ENCODE measurements around the gene RSL1D1. TPM values are rescaled to one million over a fixed set of nuclear protein-coding genes. Genes with fewer than 3 reads are reported as not detected.
"Not testable (repeated sequence)": the region's sequence is repeated elsewhere in the genome, so short reads cannot be mapped to it uniquely, and the experiment has no call there.

RSL1D1 gene
- total RNA-seq, 1 experiment from 2014 or later = 163 TPM

DNA sequence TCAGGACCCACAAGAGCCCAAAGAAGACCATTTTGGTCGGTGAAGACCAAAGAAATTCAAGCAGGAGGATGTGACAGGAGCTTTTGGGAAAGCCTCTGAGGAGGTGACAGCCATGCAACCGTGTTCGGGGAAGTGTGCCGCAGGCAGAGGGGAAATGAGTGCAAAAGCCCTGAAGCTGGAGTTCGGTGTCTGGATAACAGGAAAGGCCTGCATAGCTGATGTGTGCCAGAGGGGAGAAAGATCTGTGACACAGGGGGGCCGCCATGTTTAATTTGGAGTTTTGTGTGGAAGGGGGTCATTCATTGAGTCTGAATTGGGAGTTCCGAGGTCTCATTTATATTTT lies 53.4 kb downstream of the RSL1D1 start:
- no peak for DNase-seq
- Histone ChIP-seq H3K27me3 (ENCODE audit: control insufficient read depth, insufficient read depth, low read length) (no peaks in the 10 kb centered on the region), H3K36me3 (replicated peaks; ENCODE audit: control insufficient read depth, insufficient read depth, low read length) (peaks cover 1% of the 10 kb centered on the region; the same call in 1 of the 2 replicates), H3K4me3 (ENCODE audit: insufficient read depth, low read depth, low read length) (peak overlapping the region; percentile 87)

DNA sequence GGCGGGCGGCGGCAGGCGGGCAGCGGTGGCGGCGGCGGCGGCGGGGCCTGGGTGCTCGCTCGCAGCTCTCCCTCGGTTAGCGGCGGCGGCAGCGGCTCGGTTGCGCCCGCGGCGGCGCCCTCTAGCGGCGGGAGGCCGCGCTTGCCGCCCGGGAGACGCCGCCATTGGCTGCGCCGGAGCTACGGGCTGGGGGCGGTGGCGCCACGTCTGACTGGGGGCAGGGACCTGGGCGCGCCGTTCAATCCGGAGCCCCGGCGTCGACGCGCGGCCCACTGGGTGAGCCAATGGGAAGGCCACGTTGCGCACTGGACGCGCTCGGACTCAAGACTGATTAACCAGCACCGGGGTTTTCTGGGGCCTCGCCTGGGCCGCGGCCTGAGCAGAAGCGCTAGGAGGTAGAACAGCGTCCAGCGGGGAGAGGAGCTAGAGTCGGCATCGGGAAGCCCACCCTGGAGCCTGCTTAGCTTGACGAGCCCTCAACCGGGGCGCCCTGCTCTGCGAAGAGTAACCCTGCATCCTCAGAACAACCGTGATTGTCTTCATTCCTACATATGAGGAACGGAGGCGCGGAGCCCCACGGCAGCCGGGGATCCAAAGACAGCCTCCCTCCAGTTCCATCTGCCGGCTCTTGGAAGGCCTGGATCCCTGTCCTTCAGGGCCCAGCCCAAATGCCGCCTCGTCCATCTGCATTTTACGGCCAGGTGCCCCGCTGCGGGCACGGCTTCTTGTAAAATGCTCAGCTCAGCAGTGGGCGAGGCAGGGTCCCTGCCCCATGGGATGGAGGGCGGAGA lies 54.0 kb downstream of the RSL1D1 start, which contains the start of gene ZC3H7A:
Gene ZC3H7A, minus strand, starts transcription at position 93 of the 791 bp plus-strand sequence. CDS start 14,904 bp downstream, outside the sequence.
- Histone ChIP-seq H3K4me3 (ENCODE audit: insufficient read depth, low read depth, low read length) (peak within 1 kb of the TSS; percentile 87), H3K27me3 (ENCODE audit: control insufficient read depth, insufficient read depth, low read length) (no peaks in the 10 kb centered on the region), H3K36me3 (replicated peaks; ENCODE audit: control insufficient read depth, insufficient read depth, low read length) (peaks cover 1% of the 10 kb centered on the region; the same call in 1 of the 2 replicates)
- peak; percentile 99 for DNase-seq

DNA sequence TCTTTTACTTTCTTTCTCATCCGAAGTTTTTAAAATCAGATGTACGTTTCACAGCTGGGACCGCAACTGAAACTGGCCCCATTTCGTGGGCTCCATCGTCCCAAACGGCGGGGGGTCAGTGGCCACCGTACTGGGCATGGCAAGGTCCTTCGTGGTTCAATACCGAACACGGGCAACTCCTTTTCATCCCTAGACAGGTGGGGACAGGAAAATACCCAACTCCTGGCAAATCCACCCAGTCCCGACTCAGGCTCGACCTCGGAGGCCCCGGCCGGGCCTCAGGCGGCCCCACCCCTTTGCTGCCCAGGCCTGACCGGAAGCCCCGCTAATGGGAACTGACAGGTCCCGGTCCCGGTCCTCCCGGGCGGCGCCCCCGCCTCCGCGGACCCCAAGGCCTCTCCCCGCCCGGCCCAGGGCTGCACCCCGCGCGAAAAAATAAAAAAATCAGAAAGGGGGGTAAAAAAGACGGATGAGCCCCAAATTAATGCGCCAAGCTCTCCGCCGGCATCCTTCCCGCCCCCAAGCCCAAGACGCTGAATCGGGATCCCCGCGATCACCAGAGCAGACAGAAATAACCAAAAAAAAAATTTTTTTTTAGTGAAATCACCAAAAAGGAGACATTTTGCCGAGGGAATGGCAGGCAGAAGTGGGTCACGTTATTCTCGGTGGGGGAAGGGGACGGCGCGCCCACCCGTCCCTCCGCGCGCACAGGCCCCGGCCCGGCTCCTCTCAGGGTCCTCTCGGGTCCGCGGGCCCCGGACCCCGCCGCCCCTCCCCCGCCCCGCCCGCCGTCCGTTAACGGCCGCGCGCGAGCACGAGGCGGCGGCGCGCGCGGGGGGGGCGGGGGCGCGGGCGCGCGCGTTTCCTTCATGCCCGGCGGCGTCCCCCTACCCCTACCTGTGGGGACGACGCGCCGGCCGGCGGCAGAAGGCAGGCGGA lies 54.8 kb downstream of the RSL1D1 start:
- Histone ChIP-seq H3K4me3 (ENCODE audit: insufficient read depth, low read depth, low read length) (peak overlapping the region; percentile 78), H3K27me3 (ENCODE audit: control insufficient read depth, insufficient read depth, low read length) (no peaks in the 10 kb centered on the region), H3K36me3 (replicated peaks; ENCODE audit: control insufficient read depth, insufficient read depth, low read length) (peaks cover 1% of the 10 kb centered on the region; the same call in 1 of the 2 replicates)
- DNase-seq = peak; percentile 89

DNA sequence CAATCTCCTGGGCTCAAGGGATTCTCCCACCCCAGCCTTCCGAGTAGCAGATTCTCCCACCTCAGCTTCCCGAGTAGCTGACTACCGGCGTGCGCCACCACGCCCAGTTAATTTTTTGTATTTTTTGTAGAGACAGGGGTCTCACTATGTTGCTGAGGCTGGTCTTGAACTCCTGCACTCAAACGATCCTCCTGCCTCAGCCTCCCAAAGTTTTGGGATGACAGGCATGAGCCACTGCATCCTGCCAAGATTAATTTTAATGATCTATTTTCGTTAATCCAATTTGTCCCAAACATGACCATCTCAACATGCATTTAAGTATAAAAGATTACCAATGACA lies 55.5 kb downstream of the RSL1D1 start:
- H3K27me3 ChIP-seq (ENCODE audit: control insufficient read depth, insufficient read depth, low read length) = no peaks in the 10 kb centered on the region
- peaks cover 1% of the 10 kb centered on the region; the same call in 1 of the 2 replicates for H3K36me3 ChIP-seq (replicated peaks; ENCODE audit: control insufficient read depth, insufficient read depth, low read length)
- no peak for DNase-seq
- no peak overlapping the region for H3K4me3 ChIP-seq (ENCODE audit: insufficient read depth, low read depth, low read length)

DNA sequence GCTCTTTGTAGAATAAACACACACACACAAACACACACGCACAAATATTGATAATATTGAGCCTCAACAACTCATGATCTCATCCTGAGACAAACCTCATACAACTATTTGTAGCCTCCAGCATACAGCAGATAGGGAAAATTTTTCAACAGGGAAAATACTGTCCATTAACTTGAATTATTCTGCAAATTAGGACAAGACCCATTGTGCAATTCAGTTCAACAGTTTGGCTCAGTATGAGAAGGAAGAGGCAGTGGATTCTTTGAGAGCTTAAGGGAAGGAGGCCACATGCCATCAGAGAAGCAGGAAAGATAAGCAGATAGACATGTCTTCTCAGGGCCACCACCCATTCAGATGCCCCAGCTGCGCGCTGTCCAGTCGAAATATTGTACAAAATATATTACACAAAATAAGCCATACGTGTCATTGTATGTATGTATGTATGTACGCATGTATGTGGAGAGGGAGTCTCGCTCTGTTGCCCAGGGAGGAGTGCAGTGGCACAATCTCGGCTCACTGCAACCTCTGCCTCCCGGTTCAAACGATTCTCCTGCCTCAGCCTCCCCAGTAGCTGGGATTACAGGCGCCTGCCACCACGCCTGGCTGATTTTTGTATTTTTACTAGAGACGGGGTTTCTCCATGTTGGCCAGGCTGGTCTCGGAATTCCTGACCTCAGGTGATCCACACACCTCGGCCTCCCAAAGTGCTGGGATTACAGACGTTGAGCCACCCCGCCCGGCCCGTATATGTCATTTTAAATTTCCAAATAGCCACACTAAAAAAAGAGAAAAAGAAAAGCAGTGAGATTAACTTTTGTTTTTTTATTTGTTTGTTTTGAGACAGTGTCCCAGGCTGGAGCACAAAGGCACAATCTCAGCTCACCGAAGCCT lies 56.1 kb downstream of the RSL1D1 start:
- DNase-seq = no peak
- Histone ChIP-seq H3K27me3 (ENCODE audit: control insufficient read depth, insufficient read depth, low read length) (no peaks in the 10 kb centered on the region), H3K36me3 (replicated peaks; ENCODE audit: control insufficient read depth, insufficient read depth, low read length) (peaks cover 1% of the 10 kb centered on the region; the same call in 1 of the 2 replicates), H3K4me3 (ENCODE audit: insufficient read depth, low read depth, low read length) (no peak overlapping the region)

DNA sequence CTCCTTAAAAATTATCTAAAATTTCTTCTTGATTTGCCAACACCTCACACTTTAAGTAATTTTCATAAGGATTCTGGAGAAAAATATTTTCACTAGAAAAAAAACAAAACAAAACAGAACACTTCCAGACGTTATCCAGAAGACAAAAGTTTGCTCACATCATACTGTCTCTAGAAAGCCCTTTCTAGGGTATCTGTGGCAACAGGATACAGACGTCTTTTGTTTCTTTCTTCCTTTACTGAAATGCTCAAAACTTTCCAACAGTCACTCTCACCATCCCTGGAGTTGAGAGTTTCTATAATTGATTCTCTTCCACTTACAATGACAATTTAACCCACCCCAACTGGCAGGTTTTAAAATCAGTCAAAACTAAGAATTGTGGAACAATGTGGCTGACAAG lies 56.9 kb downstream of the RSL1D1 start:
- Histone ChIP-seq H3K27me3 (ENCODE audit: control insufficient read depth, insufficient read depth, low read length) (no peaks in the 10 kb centered on the region), H3K4me3 (ENCODE audit: insufficient read depth, low read depth, low read length) (no peak overlapping the region), H3K36me3 (replicated peaks; ENCODE audit: control insufficient read depth, insufficient read depth, low read length) (peaks cover 4% of the 10 kb centered on the region)
- no peak for DNase-seq

DNA sequence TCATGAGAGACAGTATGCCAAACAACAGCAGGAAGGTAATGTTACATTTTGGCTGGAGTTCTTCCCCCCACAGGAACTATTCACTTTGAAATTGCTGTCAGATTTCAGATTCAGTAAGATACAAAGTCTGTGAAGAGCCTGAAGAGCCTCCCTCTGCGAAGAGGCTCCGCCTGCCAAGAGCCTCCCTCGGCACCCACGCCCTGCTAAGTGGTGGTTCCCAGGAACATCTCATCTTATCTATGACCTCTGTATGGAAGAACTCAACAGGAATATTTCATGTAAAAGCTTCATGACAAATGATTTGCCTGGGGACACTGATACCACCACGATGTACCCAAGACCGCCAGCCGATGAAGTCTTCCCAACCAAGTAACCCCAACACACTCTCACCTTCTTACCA lies 57.5 kb downstream of the RSL1D1 start:
- peaks cover 4% of the 10 kb centered on the region for H3K36me3 ChIP-seq (replicated peaks; ENCODE audit: control insufficient read depth, insufficient read depth, low read length)
- H3K27me3 ChIP-seq (ENCODE audit: control insufficient read depth, insufficient read depth, low read length) = no peaks in the 10 kb centered on the region
- no peak overlapping the region for H3K4me3 ChIP-seq (ENCODE audit: insufficient read depth, low read depth, low read length)
- DNase-seq = no peak

DNA sequence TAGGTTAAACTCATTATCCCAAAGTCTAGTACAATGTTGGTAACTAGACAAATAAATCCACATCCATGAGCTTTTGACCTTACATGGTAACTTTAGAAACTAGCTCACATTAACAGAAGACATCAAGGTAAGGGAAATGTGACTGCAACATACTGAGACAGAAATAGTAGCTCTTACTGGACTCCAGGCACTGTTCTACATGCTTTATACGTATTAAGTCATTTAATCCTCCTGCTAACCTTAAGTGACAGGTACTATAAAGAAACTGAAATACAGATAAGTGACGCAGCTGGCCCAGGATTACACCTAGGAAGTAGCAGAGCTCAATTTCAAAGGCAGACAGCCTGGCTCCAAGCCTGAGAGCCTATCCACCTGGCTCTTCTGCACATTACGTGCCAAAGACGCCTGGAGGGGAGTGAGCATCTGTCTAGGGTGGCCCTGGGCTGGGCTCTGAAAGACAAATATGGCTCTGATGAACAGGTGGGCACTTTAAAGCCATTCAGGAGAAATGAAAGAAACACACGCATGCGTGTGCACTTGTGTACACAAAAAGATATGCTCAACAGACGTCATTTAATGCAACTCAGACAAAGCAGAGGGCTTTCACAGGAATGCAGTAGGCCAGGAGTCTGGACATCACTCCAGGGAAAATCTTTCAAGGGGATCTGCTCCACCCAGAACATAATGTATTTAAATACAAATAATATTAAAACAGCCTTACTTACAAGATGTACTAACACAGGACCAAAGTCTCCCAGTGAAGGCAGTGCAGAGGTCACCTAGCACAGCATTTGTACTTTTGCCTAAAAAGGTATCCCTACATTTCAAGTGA lies 58.7 kb downstream of the RSL1D1 start:
- Histone ChIP-seq H3K4me3 (ENCODE audit: insufficient read depth, low read depth, low read length) (no peak overlapping the region), H3K36me3 (replicated peaks; ENCODE audit: control insufficient read depth, insufficient read depth, low read length) (peaks cover 4% of the 10 kb centered on the region), H3K27me3 (ENCODE audit: control insufficient read depth, insufficient read depth, low read length) (no peaks in the 10 kb centered on the region)
- DNase-seq = no peak

DNA sequence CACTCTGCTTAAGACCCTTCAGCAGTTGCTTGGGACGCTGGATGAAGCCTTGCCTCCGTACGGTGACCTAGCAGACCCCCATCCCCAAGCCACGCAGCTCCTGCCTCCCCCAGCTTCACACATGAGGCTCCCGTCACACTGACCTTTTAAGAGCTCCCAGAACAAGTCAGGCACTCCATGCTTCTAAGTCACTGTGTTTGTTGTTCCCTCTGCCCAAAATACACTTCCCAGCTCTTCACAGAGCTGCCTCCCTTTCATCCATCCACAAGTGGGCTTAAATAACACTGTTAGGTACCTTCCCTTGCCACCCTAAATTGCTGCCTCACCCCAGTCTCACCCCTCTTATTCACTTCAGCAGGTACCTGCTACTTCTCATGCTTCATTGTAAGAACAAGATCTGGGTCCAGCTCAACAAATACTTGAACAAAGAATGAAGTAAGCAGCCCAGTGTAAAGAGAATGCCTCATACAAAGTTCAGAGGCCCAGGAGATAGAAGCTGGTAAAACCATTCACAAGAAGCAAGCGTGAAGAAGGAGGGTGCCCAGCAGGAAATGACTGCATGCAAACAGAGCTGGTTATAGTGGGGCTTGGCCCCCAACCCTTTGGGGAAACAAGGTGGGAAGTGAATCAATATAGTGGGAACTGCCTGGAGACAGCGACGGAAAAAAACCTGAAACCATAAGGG lies 60.1 kb downstream of the RSL1D1 start:
- Histone ChIP-seq H3K4me3 (ENCODE audit: insufficient read depth, low read depth, low read length) (no peak overlapping the region), H3K36me3 (replicated peaks; ENCODE audit: control insufficient read depth, insufficient read depth, low read length) (peaks cover 4% of the 10 kb centered on the region), H3K27me3 (ENCODE audit: control insufficient read depth, insufficient read depth, low read length) (no peaks in the 10 kb centered on the region)
- no peak for DNase-seq

DNA sequence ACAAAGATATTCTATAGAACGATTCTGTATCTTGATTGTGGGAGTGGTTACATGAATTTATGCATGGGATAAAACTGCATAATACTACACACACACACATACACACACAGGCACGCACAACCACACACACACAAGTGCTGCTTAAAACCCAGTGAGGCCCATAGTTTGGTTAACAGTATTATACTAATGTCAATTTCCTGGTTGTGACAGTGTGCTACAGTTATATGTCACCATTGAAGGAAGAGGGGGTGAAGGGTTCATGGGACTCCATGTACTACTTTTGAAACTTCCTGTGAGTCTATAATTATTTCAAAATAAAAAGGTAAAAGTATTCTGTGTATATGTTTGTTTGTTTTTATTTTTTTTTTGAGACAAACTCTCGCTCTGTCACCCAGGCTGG lies 62.4 kb downstream of the RSL1D1 start:
- no peaks in the 10 kb centered on the region for H3K27me3 ChIP-seq (ENCODE audit: control insufficient read depth, insufficient read depth, low read length)
- peaks cover 2% of the 10 kb centered on the region for H3K36me3 ChIP-seq (replicated peaks; ENCODE audit: control insufficient read depth, insufficient read depth, low read length)
- no peak for DNase-seq
- H3K4me3 ChIP-seq (ENCODE audit: insufficient read depth, low read depth, low read length) = no peak overlapping the region

DNA sequence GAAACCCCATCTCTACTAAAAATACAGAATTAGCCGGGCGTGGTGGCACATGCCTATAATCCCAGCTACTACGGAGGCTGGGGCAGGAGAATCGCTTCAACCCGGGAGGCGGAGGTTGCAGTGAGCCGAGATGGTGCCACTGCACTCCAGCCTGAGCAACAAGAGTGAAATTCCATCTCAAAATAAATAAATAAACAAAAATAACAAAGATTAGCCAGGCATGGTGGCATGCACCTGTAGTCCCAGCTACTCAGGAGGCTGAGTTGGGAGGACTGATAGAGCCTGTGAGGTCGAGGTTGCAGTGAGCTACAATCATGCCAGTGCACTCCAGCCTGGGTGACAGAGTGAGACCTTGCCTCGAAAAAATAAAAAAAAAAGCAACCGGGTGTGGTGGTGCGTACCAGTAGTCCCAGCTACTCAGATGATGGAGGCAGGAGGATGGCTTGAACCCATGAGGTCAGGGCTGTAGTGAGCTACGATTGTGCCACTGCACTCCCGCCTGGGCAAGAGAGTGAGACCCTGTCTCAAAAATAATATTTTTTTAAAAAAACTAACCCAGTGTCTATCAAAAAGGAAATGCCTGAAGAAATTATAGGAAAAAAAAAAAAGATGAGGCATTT lies 66.3 kb downstream of the RSL1D1 start:
- H3K4me3 ChIP-seq (ENCODE audit: insufficient read depth, low read depth, low read length); DNase-seq; H3K27me3 ChIP-seq (ENCODE audit: control insufficient read depth, insufficient read depth, low read length); H3K36me3 ChIP-seq (replicated peaks; ENCODE audit: control insufficient read depth, insufficient read depth, low read length): not testable (repeated sequence)

DNA sequence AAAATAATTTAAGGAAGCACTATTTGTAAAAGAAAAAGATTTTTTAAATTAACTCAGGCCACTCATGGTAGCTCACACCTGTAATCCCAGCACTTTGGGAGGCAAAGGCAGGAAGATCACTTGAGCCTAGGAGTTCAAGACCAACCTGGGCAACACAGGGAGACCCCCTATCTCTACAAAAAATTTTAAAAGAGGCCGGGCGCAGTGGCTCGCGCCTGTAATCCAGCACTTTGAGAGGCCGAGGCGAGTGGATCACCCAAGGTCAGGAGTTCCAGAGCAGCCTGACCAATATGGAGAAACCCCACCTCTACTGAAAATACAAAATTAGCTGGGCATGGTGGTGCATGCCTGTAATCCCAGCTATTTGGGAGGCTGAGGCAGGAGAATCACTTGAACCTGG lies 67.0 kb downstream of the RSL1D1 start:
- not testable (repeated sequence) for H3K4me3 ChIP-seq (ENCODE audit: insufficient read depth, low read depth, low read length); H3K27me3 ChIP-seq (ENCODE audit: control insufficient read depth, insufficient read depth, low read length); DNase-seq; H3K36me3 ChIP-seq (replicated peaks; ENCODE audit: control insufficient read depth, insufficient read depth, low read length)

DNA sequence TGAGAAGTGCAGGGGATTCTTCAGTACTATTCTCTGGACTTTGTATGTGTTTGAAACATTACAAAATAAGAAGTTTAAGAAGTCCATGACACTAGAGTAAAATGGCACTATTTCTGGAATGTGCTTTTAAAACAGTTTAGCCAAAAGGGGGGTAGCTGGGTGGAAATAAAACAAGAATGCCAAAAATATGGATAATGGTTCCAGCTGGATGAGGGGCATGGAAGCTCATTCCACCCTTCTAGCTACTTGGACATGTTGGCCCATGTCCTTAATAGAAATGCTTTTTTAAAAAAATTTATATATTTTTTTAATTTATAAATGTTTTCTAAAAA lies 67.3 kb downstream of the RSL1D1 start:
- no peak overlapping the region for H3K4me3 ChIP-seq (ENCODE audit: insufficient read depth, low read depth, low read length)
- no peaks in the 10 kb centered on the region; the same call in 1 of the 2 replicates for H3K36me3 ChIP-seq (replicated peaks; ENCODE audit: control insufficient read depth, insufficient read depth, low read length)
- no peak for DNase-seq
- H3K27me3 ChIP-seq (ENCODE audit: control insufficient read depth, insufficient read depth, low read length) = no peaks in the 10 kb centered on the region
